ENCODE data around the gene DMRTC2. TPM values are rescaled to one million over a fixed set of nuclear protein-coding genes. Genes with fewer than 3 reads are reported as not detected.
A peak's percentile ranks its signal among the peaks of the same experiment; 100 is the strongest.

The DMRTC2 gene
- total RNA-seq (not detected), polyA plus RNA-seq (not detected)

DNA sequence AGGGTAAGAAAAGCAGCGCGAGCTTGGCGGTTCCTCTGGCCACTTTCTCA, at the start of gene DMRTC2:
DMRTC2 (plus strand) TSS at position 42 of the 50 bp plus-strand sequence. CDS start 2,387 bp downstream, outside the sequence.
- TF ChIP-seq, protein P1, sequence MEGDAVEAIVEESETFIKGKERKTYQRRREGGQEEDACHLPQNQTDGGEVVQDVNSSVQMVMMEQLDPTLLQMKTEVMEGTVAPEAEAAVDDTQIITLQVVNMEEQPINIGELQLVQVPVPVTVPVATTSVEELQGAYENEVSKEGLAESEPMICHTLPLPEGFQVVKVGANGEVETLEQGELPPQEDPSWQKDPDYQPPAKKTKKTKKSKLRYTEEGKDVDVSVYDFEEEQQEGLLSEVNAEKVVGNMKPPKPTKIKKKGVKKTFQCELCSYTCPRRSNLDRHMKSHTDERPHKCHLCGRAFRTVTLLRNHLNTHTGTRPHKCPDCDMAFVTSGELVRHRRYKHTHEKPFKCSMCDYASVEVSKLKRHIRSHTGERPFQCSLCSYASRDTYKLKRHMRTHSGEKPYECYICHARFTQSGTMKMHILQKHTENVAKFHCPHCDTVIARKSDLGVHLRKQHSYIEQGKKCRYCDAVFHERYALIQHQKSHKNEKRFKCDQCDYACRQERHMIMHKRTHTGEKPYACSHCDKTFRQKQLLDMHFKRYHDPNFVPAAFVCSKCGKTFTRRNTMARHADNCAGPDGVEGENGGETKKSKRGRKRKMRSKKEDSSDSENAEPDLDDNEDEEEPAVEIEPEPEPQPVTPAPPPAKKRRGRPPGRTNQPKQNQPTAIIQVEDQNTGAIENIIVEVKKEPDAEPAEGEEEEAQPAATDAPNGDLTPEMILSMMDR (IDR thresholded peaks at IDR 0.05): no peak
- FAIRE-seq: no peak
- WGBS, 2 donors: 86 to 97% methylated on average over 3 of the region's 3 CpGs

DNA sequence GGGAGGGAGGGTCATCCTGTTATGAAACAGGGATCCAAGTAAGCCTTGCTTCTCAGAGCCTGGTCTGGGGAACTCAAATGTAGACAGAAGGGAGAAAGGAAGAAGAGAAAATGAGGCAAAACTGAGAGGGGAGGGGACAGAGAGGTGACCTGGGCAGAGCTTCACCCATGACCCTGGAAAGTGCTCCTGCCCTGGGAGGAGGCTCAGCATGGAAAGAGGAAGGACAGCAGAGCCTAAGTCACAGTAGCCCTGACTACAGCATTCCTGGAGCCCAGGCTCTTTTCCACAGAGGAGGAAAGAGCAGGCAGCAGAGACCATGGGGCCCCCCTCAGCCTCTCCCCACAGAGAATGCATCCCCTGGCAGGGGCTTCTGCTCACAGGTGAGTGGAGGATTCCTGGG, 48.5 kb upstream of the DMRTC2 start, which contains the start of gene CEACAM3:
CEACAM3 (plus strand) TSS at position 226 of the 400 bp plus-strand sequence; CDS start at position 317, 91 bp downstream.
- peak in 2 of 4 donors; percentile 21 to 31 for ATAC-seq
- Histone ChIP-seq H3K9me3 (no peaks in the 10 kb centered on the region), H3K4me3 (no peak within 1 kb of the TSS), H3K27me3 (no peaks in the 10 kb centered on the region), H3K27ac (no peak within 1 kb of the TSS), H3K36me3 (no peaks in the 10 kb centered on the region), H3K4me1 (peaks cover 0 to 5% (median 0%) of the 10 kb centered on the region in 3 donors)
- FAIRE-seq: no peak
- DNase-seq: no peak
- TF ChIP-seq, protein P1 (IDR thresholded peaks at IDR 0.05): no peak
- intact Hi-C loops (cut with DNase I): no loop called here

More for the DNA sequence above, at the start of gene DMRTC2:
- Histone ChIP-seq H3K4me1 (no peaks in the 10 kb centered on the region), H3K36me3 (no peaks in the 10 kb centered on the region), H3K4me3 (no peak within 1 kb of the TSS), H3K9me3 (no peaks in the 10 kb centered on the region), H3K27ac (no peak within 1 kb of the TSS), H3K27me3 (no peaks in the 10 kb centered on the region)
- no peak for DNase-seq
- no peak for ATAC-seq
- intact Hi-C loops (cut with DNase I): no loop called here

DNA sequence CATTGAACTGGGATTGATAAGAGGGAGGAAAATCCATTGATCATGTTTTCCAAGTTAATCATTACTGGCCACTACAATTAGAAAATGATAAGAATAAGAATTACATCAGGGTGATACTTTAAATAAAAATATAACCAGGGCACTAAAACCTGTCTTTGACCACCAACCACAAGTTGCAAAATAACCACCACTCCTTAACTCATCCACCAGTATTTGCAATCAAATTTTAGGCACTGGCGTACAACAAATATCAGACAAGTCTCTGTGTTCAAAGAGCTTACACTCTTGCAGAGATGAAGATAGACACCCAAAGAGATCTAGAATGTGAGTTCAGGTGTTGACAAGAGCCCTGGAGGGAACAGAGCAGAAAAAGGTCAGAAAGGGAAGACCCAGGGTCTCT, 47.9 kb upstream of the DMRTC2 start:
- H3K9me3 ChIP-seq: no peaks in the 10 kb centered on the region
- TF ChIP-seq, protein P1 (IDR thresholded peaks at IDR 0.05): no peak
- 79 to 85% methylated on average over 1 of the region's 1 CpG for WGBS, 2 donors
- ATAC-seq (no peak), DNase-seq (no peak), FAIRE-seq (no peak)
- no peaks in the 10 kb centered on the region for H3K36me3 ChIP-seq
- intact Hi-C loops (cut with DNase I): no loop called here
- H3K4me3 ChIP-seq: no peak overlapping the region
- H3K4me1 ChIP-seq: peaks cover 0 to 5% (median 0%) of the 10 kb centered on the region in 3 donors
- no peak overlapping the region for H3K27ac ChIP-seq
- H3K27me3 ChIP-seq: no peaks in the 10 kb centered on the region

DNA sequence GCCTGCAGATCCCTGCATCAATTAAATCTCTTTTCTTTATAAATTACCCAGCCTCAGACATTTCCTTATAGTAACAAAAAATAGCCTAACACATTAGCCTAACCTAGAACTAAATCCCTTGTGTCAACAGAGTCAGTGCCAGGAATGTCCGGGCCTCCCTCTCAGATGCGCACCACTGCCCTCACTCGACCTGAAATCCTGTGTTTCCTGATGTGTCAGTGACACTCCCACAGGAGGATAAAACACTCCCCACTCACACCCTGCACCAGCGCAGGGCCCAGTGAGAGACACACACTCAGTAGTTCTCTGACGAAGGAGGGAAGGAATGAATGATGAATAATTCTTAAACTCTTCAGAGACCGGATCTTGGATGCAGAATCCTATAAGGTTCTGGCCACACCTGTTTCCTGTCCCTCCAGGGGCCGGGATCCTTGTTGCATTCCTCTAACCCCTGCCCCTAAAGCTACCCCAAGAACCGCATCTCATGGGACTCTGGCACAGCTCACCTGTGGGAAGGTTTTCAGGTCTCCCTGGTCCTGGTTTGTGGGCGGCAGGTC, 45.3 kb upstream of the DMRTC2 start:
- FAIRE-seq: no peak
- H3K9me3 ChIP-seq: no peaks in the 10 kb centered on the region
- DNase-seq: no peak
- no peak overlapping the region for H3K4me3 ChIP-seq
- no peaks in the 10 kb centered on the region for H3K27me3 ChIP-seq
- H3K27ac ChIP-seq: no peak overlapping the region
- WGBS, 2 donors: 46 to 50% methylated on average over 9 of the region's 9 CpGs
- intact Hi-C loops (cut with DNase I): no loop called here
- ATAC-seq: peak in 2 of 4 donors; percentile 44 to 54
- TF ChIP-seq, protein P1 (IDR thresholded peaks at IDR 0.05): no peak
- H3K4me1 ChIP-seq: no peaks in the 10 kb centered on the region
- no peaks in the 10 kb centered on the region for H3K36me3 ChIP-seq

DNA sequence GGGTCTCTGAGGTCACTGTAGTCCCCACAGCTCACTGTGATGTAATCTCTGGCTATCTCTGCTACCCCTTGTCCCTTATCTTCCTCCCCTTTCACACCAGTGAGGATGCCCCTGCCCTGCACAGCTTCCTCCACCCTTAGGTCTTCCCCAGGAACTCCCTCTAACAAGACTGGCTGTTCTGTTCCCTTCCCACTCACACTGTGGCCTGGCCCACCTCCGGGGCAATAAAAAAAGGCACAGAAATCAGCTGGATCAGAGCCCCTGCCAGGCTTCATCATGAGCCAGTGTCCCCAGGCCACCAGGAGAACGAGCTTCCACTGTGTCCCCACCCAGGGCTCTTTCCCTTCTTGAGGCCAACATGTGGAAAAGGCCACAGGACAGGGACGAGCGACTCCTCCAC, 43.8 kb upstream of the DMRTC2 start:
- no peak overlapping the region for H3K4me3 ChIP-seq
- no peaks in the 10 kb centered on the region for H3K27me3 ChIP-seq
- intact Hi-C loops (cut with DNase I): no loop called here
- TF ChIP-seq, protein P1 (IDR thresholded peaks at IDR 0.05): no peak
- H3K4me1 ChIP-seq: no peaks in the 10 kb centered on the region
- 60 to 67% methylated on average over 4 of the region's 4 CpGs for WGBS, 2 donors
- peak overlapping the region in 1 of 4 donors; percentile 3 for H3K27ac ChIP-seq
- H3K36me3 ChIP-seq: no peaks in the 10 kb centered on the region
- FAIRE-seq (no peak), ATAC-seq (no peak), DNase-seq (no peak)
- no peaks in the 10 kb centered on the region for H3K9me3 ChIP-seq

Data from pancreas (tissue), 10 donors.